ENCODE results near the gene USHBP1.
A peak's percentile ranks its signal among the peaks of the same experiment; 100 is the strongest.

The USHBP1 gene, protein sequence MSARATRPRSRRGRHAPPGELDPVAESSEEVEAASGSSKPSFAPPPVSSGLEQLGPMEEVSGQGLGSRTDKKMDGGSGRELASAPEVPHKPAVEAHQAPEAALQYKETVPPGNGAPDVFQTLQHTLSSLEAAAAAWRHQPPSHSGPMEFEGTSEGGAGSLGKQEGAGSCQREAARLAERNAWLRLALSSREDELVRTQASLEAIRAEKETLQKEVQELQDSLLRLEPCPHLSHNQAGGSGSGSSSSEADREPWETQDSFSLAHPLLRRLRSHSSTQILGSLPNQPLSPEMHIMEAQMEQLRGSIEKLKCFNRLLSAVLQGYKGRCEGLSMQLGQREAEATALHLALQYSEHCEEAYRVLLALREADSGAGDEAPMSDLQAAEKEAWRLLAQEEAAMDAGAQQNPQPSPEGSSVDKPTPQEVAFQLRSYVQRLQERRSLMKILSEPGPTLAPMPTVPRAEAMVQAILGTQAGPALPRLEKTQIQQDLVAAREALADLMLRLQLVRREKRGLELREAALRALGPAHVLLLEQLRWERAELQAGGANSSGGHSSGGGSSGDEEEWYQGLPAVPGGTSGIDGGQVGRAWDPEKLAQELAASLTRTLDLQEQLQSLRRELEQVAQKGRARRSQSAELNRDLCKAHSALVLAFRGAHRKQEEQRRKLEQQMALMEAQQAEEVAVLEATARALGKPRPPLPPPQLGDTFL

DNA sequence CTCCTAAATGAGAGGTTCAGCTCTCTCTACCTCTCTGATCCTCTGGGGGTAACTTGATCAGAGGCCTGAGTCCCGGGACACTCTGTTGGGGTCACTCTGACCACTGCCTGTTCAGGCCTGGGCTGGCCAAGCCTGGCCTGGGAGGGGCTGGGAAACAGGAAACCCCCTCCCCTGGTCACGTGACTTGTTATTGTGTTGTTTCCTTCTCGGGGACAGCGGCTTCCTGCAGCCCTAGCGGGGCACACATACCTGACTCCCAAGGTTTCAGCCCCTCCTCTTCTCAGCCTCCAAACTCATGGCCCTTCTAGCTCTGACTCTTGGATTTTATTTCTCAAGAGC, at the start of gene USHBP1:
USHBP1 (minus strand) TSS at position 105 of the 339 bp plus-strand sequence. CDS start 446 bp downstream, outside the sequence.
- DNase-seq = no peak

DNA sequence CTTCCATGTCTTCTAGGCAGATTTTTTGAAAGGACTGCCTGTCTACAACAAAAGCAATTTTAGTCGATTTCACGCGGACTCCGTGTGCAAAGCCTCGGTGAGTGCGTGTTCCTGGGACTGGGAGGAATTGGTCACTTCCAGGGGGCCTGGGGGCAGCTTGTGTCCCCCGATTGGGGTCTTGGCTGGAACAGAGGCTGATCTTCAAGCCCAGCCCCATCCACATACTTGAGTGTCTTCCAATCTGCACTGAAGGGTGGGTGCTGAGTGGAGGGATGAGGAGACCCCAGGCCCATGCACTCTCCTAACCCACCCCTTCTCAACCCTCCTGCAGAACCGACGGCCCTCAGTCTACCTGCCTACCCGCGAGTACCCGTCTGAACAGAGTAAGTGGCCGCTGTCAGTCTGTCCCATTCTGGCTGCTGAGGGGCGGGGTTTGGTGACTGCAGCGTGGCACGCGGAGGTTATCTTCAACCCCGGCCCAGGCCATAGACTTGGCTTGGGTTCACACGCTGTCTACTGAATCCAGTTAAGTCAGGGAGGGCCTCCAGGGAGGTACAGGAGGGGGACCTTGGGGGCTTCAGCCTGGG, 49.6 kb upstream of the USHBP1 start:
- no peak for DNase-seq

DNA sequence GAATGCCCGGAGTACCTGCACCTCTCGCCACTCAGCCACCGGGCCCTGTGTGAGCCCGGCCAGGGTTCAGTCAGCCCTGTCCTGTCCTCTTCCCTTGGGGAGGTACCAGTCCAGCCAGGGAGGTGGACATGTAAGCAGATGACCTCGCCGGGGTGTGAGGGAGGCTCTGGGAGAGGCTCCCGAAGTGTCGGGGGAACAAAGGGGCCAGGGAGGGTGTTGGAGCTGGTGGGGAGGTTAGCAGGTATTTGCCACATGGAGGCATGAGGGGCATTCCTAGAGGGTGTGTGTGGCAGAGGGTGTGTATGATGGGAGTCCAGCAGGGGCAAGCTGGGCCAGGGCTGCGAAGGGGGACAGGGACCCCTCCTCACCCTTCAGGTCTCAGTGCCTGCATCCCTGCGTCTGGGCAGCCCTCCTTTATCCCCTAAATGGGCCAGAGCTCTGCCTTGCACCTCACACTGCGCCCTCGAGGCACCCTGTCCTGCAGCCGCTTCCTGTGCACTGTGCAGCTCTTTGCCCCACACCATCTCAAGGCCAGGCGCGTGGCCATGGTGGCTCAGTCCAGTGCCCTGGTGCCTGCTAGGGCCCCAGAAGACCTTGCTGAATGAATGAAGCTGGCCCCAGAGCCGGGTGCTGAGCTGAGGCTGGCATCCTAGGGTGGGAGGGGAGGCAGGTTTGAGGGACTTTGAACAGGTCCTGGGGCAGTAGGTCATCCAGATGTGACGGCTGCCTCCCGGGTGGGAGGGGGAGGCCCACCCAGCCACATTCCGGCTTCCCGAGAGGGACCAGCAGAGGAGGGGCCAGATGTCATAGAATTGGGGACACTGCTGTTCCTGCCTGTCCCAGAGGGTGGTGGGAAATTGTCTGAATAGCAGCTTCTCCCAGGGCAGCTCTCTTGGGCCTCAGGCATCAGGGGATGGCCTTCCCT, 47.9 kb upstream of the USHBP1 start:
- DNase-seq = no peak

DNA sequence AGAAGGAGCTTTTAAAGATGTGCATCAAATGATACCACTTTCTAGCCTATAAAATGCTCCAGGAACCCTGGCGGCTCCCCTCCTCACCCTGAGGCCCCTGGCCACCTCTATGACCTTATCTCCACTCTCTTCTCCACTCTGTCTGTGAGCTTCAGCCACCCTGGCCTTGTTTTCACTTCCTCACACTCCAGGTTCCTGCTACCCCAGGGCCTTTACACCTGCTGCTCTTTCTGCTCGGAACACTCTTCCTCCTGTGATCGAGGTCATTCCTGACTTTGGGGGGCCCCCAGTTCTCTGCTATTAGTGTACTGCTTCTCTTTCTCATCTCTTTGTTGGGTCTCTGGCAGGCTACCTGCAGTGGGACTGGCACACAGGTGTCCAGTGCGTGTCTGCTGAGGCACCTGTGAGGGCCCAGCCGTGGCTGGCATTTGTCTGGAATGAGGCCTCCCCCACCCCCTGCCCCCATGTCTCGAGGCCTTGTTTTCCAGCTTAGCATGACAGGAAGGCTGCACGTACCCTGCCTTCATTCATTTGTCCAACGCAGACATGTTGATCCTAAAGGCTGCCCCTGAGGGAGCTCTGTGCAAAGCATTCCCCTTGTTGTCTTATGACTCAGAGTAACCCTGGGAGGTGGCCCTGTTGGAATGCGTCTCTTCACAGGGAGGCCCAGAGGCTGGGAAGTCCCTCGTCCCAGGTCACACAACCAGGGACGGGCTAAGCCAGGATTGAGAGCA, 47.1 kb upstream of the USHBP1 start:
- DNase-seq = no peak

DNA sequence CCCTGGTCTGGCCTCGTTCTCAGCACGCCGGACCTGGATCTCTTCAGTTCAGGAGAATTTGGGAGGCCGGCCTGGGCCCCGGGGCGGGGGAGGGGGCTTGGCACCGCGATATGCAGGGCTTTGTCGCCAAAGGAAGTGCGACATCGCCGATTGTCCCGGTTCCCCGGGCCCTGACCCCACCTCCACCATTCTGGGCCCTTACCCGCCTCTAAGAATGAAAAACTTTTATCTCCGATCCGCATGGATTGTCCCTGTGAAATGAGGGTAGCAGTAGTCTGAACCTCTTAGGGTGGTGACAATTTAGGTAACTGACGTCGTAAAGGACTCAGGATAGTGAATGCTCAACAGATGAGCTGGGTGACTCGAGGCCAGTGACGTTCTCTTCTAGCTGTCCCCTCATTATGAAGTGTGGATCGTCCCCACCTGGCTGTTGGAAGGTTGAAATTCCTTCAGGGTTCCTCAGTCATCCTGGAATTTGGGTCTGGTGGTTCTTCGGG, 45.5 kb upstream of the USHBP1 start:
- peak; percentile 74 for DNase-seq

DNA sequence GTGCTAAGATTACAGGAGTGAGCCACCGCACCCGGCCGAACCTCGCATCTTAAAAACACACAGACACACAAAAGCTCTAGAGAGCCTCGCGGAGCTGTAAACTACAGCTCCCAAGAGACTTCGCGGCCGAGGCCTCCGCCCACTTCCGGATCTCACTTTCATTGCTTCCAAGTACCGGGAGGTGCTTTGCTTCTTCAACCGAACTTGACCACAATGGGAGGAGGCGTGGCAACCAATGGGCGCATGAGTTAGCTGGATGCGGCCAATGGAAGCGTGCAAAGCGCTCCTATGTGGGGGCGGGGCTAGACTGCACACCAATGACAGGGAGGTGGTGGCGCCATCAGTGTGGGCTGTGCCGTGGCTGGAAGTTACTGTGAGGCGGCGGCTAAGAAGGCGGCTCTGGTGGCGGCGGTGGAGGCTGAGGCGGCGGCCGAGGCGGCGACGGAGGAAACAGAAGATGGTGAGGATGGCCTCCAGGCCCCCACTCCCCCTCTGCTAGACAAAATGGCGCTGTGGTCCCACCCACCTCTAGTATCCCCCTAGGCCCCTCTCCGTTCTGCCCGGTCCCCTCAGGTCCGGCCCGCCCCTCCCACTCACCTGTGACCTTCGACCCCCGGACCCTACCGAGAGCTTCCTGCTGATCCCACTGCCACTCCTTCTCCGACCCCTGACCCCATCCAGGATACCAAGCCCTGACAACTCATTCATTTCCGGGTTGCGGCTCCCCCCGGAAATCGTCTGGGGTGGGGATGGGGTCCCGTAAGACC, 44.8 kb upstream of the USHBP1 start, which contains the start of gene DDA1:
DDA1 (plus strand) TSS at position 366 of the 767 bp plus-strand sequence; CDS start at position 458, 92 bp downstream.
- peak; percentile 100 for DNase-seq

DNA sequence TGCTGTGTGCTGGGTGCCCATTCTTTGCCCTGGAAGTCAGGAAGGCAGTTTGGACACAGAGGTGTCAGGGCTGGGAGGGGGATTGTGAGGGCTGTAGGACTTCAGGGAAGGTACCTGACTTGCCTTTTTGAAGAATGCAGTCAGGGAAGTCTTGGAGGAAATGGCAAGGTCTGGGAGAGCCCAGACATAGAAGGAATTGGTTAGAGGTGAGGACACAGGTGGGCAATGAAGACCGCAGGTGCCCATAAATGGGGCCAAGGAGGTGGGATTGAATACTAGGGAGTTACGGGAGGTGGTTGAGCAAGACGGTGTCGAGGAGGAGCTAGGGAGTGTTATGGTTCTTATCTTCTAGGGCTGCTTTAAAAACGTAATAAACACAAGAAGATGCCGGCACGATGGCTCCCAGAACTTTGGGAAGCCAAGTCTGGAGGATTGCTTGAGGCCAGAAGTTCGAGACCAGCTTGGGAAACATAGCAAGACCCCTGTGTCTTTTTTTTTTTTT, 43.4 kb upstream of the USHBP1 start:
- DNase-seq = no peak

DNA sequence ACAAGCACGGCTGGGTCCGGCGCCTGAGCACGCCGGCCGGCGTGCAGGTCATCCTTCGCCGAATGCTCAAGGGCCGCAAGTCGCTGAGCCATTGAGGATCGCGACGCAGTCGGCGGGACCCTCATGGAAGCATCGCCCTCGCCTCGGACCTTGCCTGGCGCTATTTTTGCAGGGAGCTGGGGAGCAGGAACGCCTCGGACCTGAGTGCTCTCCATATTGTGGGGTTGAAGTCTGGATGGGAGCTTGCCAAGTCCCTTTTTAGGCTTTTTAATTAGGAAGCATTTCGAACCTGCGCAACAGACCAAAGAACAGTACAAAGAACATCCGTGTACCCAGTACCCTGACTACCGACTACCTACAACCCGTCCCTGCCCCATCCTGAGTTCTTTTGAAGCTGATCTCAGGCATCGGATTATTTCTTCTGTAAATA, 41.8 kb upstream of the USHBP1 start:
- DNase-seq = peak; percentile 80

DNA sequence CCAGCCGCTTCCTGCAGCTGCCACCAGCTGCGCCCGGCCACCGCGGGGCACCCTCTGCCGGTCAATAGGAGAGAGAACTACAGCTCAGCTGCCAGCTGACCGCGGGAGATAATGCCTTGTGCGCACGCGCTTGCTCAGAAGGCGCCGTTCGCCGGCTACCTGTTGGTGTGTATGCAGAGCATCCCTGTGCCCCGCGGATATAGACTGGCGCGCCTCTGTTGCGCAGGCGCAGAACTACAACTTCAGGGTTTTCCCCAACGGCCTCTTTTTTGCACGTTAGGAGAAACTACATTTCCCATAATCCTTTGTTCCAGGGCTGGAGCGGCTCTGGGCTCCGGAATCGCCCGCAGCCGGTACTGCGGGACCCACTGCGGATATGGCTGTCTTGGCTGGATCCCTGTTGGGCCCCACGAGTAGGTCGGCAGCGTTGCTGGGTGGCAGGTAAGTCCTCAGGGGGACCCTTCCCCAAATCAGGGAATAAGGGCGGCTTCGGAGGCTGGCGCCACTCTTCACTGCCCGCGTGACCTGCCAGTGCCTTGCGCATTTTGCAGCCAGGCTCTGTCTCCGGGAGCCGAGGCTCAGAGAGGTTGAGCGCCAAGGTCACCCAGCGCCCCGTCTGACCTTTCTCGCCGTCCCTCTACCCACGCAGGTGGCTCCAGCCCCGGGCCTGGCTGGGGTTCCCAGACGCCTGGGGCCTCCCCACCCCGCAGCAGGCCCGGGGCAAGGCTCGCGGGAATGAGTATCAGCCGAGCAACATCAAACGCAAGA, 41.2 kb upstream of the USHBP1 start, which contains the start of gene MRPL34:
MRPL34 (plus strand) TSS at position 356 of the 768 bp plus-strand sequence; CDS start at position 377, 21 bp downstream.
- DNase-seq = peak; percentile 100

DNA sequence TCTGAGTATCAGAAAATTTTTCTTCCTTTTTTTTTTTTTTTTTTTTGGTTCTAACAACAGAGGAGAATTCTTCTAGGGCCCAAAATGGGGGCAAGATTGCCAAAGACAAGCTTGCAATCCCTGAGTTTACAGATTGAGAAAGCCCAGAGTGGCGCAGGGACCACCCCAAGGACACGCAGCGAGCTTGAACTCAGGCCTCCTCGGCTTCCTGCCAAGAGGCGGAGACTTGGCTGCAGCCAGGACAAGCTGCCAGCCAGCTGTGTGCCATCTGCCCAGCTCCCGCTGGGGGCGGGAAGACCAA, 40.6 kb upstream of the USHBP1 start:
- DNase-seq = no peak

DNA sequence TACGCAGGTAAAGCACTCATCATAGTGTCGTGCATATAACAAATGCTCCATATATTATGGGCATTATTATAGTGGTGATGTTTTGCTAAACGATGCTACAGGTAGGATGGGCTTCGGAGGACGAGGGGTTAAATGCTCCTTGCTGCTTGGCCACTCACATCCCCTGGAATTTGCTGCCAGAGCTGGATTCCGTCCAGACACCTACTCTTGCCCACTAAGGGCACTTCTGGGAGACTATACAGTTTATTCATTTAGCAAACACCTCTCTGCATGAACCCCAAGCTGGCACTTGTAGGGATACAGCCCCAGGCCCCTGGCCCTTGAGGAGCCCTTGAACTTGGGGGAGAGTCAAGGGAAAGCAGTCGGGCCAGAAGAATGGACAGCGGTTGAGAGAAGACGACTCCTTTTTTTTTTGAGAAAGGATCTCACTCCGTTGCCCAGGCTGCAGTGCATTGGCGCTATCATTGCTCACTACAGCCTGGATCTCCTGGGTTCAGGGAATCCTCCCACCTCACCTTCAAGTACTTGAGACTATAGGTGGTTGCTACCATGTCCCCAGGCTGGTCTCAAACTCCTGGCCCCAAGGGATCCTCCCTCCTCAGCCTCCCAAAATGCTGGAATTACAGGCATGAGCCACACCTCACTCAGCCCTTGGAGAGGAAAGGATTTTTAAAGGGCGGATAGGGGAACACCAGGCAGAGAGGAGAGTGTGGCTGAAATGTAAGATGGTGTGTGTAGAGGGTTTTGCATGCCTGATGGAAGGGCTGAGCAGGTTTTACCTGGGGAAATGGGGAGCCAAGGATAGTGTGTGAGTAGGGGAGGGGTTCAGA, 40.1 kb upstream of the USHBP1 start:
- DNase-seq = no peak

DNA sequence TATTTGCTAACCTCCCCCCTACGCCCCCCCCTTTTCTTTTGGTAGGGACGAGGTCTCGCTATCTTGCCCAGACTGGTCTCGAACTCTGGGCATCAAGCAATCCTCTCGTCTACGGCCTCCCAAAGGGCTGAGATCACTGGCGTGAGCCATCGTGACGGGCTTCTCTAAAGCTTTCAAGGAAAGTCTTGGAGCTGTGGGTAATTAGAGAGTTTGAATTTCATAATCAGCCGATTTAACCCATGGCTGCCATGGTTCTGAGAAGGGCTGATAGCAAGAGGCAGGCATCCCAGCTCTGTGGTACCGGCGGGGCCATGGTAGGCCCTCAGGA, 39.4 kb upstream of the USHBP1 start:
- no peak for DNase-seq

DNA sequence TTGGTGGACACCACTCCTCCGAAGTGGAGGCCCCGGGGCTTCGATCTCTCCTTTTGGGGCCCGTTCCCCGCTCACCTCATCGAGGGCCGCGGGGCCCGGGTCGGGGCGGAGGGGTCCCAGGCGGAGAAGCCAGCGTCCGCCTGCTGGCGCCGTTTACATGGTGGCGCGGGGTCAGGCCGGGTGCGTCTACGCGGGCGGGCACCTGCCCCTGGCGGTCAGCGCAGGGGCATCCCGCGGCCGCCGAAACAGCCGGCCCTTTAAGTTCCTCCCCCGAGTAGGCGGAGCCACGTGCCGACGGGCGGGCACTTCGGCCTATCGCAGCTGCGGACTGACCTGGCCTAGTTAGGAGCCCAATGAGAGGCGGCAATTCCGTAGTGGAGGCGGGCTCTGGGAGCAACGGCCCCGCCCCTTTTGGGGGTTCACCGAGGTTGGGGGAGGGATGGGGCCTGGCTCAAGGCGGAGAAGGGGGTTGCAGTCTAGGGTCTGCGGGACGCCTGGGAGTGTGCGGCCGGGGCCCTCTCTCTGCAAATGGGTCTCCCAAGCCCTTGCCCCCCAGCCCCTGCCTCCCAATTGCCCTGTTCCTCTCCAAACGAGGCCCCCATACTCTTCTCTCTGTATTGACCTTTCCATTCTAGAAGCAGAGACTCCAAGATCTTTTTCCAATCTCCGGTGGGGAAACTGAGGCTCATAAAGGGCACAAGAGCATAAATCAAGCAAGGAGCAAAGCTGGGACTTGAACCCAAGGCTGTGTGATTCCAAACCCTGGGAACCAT, 38.8 kb upstream of the USHBP1 start, which contains the start of gene ABHD8:
ABHD8 (minus strand) TSS at position 259 of the 773 bp plus-strand sequence. CDS start 1,809 bp downstream, outside the sequence.
- peak; percentile 99 for DNase-seq

DNA sequence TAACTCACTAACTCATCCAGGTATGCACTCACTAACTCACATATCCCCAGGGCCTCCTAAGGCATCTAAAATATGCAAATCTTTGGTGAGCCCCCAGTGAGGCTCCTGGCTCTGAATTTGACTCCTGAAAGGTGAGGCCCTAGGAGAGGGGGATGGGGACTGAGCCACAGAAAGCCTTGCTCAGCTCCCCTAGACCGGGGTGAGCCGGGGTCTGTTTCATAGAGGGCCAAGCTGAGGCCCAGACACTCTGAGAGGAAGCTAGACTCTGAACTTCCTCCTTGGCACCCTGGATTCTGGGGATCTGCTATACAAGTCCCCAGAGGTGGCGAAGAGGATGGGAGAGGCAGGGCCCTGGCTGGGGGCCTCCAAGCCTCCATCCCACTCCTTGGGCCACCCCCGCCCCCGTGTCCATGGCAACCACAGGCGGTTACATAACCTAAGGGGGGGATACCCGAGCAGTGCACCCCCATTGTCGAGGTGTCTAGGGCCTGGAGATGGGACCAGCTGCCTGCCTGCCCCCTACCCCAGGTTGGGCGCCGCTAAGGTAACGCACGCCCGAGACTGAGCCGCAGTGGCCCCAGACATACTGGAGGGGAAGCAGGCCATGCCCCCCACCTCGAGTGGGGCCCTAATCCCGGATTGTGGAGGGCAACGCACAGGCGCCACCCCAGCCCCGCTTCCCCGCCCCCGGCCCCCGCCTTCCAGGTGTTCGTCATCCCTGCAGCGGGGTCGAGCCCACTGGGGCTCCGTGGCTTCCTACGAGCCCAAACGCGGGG, 38.0 kb upstream of the USHBP1 start:
- peak; percentile 46 for DNase-seq

DNA sequence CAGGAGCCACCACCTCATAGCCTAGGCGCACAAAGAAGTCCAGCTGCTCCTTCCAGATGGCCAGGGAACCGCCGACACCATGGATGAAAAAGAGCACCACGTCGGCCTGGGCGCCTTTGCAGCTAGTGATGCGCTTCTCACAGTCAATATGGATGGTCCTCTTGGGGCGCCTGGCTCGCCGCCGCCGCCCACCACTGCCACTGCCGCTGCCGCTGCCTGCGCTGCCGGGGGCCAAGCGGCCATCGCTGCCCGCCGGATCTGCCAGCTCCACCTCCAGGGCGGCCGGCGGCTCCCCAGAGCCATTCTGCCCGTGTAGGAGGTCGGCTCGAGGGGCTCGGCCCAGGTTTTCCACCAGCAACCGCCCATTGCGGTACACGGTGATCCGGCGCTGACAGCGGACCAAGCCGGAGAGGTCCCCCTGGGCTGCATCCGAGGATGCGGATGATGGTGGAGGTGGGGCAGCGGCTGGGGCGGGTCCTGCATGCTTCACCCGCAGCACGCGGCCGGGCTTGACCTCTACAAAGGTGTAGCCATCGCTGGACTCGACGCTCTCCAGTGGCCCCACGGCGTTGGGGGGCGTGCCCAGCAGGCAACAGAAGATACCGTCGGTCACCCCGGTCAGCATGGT, 36.6 kb upstream of the USHBP1 start:
- DNase-seq = no peak

DNA sequence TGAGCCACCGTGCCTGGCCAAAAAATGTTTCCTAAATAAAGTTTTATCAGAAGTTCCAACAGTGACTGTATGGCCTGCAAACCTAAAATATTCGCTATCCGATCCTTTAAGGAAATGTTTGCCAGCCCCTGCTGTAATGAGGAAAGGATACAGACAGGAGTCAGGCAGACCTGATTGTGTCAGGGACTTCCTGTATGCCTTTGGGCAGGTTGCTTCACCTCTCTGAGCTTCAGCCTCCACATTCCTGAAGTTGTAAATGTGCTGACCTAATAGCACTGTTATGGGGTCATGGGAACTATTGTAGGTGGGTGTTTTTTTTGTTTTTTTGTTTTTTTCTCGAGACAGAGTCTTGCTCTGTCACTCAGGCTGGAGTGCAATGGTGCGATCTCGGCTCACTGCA, 32.4 kb upstream of the USHBP1 start:
- no peak for DNase-seq

DNA sequence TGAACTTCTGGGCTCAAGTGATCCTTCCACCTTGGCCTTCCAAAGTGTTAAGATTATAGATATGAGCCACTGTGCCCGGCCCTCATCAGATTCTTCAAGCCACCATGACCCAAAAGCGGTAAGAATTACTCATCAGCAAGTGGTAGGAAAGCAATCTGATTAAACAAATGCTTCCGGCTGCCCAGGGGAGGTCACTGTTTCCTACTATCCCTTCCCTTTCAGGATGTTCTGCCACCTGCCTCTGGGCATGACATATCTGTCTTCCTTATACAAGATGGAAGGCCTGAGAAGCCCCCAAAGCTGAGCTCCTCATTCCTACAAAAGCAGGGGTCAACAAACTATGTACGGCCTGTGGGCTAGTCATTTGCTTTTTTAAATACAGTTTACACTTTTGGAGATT, 31.7 kb upstream of the USHBP1 start:
- DNase-seq = peak; percentile 66
